Fibroblast of pulmonary artery (primary cell): ENCODE results near the gene CRTC1.

ENCODE experiments used
- DNase-seq: peaks from one replicate; pipeline ENCODE4 v3.0.0-alpha.2; 2010; ENCODE audit warnings: low read depth
- H3K4me3 ChIP-seq: replicated peaks from 2 replicates; pipeline ENCODE4 v1.5.1; 2011; ENCODE audit warnings: low read depth, mild to moderate bottlenecking, control low read depth, low read length, moderate library complexity
- CTCF ChIP-seq: IDR thresholded peaks from 2 replicates; pipeline ENCODE4 v1.5.1; 2011; ENCODE audit warnings: mild to moderate bottlenecking, control low read depth, low read length, inconsistent platforms; ENCODE audit errors: missing control alignments

The CRTC1 gene

GRCh38 chr19:18772620-18773587, 89.4 kb downstream of the CRTC1 start:
- TF ChIP-seq CTCF = no peak
- no peak for DNase-seq
- no peak overlapping the region for H3K4me3 ChIP-seq

GRCh38 chr19:18773682-18774081, 90.2 kb downstream of the CRTC1 start:
- no peak overlapping the region for H3K4me3 ChIP-seq
- DNase-seq = no peak
- no peak for TF ChIP-seq CTCF

GRCh38 chr19:18774107-18774506, 90.6 kb downstream of the CRTC1 start:
- no peak overlapping the region for H3K4me3 ChIP-seq
- DNase-seq = no peak
- no peak for TF ChIP-seq CTCF

- DNase-seq = no peak
- no peak for TF ChIP-seq CTCF
- H3K4me3 ChIP-seq = no peak overlapping the region
These were observed 91.4 kb downstream of the CRTC1 start for GRCh38 chr19:18774782-18775444.

- peak; percentile 17 for DNase-seq
- H3K4me3 ChIP-seq = no peak overlapping the region
- no peak for TF ChIP-seq CTCF
These were observed 92.3 kb downstream of the CRTC1 start for GRCh38 chr19:18775586-18776287.

- peak; percentile 25 for DNase-seq
- H3K4me3 ChIP-seq = no peak overlapping the region
- peak; percentile 33 for TF ChIP-seq CTCF
These were observed 92.8 kb downstream of the CRTC1 start for GRCh38 chr19:18776288-18776594.
